Astrocyte (in vitro differentiated cells and primary cell): ENCODE data around the gene CASP2. TPM values are rescaled to one million over a fixed set of nuclear protein-coding genes. Genes with fewer than 3 reads are reported as not detected.

Source experiments
- DNase-seq: peaks from one replicate; pipeline ENCODE4 v3.0.0-alpha.2; 2010; ENCODE audit warnings: low read depth
- FAIRE-seq: peaks from 2 replicates; lab custom pipeline; 2011; peaks lifted over from hg19 to GRCh38; lab: Jason Lieb, UNC
- H2AFZ ChIP-seq: 2 replicates; pipeline ENCODE4 v1.6.0; 2012; ENCODE audit warnings: low read depth, low read length, inconsistent platforms
- H3K27ac ChIP-seq: 2 replicates; pipeline ENCODE4 v1.5.1; 2011; ENCODE audit warnings: low read depth, low read length, inconsistent platforms
- H3K27me3 ChIP-seq: 2 replicates; pipeline ENCODE4 v1.6.0; 2011; ENCODE audit warnings: low read length, inconsistent platforms; ENCODE audit not compliant: insufficient read depth
- H3K36me3 ChIP-seq: 2 replicates; pipeline ENCODE4 v1.5.1; 2011; ENCODE audit warnings: low read length, inconsistent platforms; ENCODE audit not compliant: insufficient read depth
- H3K4me1 ChIP-seq: 2 replicates; pipeline ENCODE4 v1.5.1; 2011; ENCODE audit warnings: low read length, inconsistent platforms; ENCODE audit not compliant: insufficient read depth
- H3K4me2 ChIP-seq: 2 replicates; pipeline ENCODE4 v1.6.0; 2012; ENCODE audit warnings: low read length, inconsistent platforms
- H3K4me3 ChIP-seq: 2 replicates; pipeline ENCODE4 v1.5.1; 2011; ENCODE audit warnings: low read depth, mild to moderate bottlenecking, low read length, inconsistent platforms; ENCODE audit not compliant: insufficient read depth
- H3K79me2 ChIP-seq: 2 replicates; pipeline ENCODE4 v1.6.0; 2012; ENCODE audit warnings: mild to moderate bottlenecking, low read length, inconsistent platforms; ENCODE audit not compliant: insufficient read depth
- H3K9ac ChIP-seq: 2 replicates; pipeline ENCODE4 v1.6.0; 2012; ENCODE audit warnings: mild to moderate bottlenecking, low read length, inconsistent platforms
- H3K9me3 ChIP-seq: 2 replicates; pipeline ENCODE4 v1.5.1; 2012; ENCODE audit warnings: low read depth, mild to moderate bottlenecking, low read length, inconsistent platforms; ENCODE audit not compliant: insufficient read depth
- H4K20me1 ChIP-seq: 2 replicates; pipeline ENCODE4 v1.6.0; 2012; ENCODE audit warnings: low read length, inconsistent platforms; ENCODE audit not compliant: insufficient read depth
- H3K27ac Mint-ChIP-seq: one replicate; pipeline ENCODE4 v1.8.0; 2021; ENCODE audit warnings: mild to moderate bottlenecking, mixed read lengths; ENCODE audit not compliant: unreplicated experiment
- H3K27me3 Mint-ChIP-seq: one replicate; pipeline ENCODE4 v1.8.0; 2021; ENCODE audit warnings: low read depth, mixed read lengths; ENCODE audit not compliant: unreplicated experiment
- H3K36me3 Mint-ChIP-seq: one replicate; pipeline ENCODE4 v1.8.0; 2021; ENCODE audit warnings: low read depth, mixed read lengths; ENCODE audit not compliant: unreplicated experiment
- H3K4me1 Mint-ChIP-seq: one replicate; pipeline ENCODE4 v1.8.0; 2021; ENCODE audit warnings: low read depth, mixed read lengths; ENCODE audit not compliant: unreplicated experiment
- H3K4me3 Mint-ChIP-seq: one replicate; pipeline ENCODE4 v1.8.0; 2021; ENCODE audit warnings: mild to moderate bottlenecking, moderate library complexity, mixed read lengths; ENCODE audit not compliant: unreplicated experiment
- H3K9me3 Mint-ChIP-seq: one replicate; pipeline ENCODE4 v1.8.0; 2021; ENCODE audit warnings: mild to moderate bottlenecking, mixed read lengths; ENCODE audit not compliant: unreplicated experiment
- EZH2 ChIP-seq: IDR thresholded peaks from 2 replicates; pipeline ENCODE4 v1.6.1; 2012; ENCODE audit warnings: mild to moderate bottlenecking, low read length, inconsistent platforms; ENCODE audit not compliant: insufficient read depth
- total RNA-seq: library from RNA; stranded (reverse); gene quantifications from 2 replicates; pipeline ENCODE4 v1.2.1, GENCODE V29; 2021
- TF ChIP-seq, protein P1 (sequence below): IDR thresholded peaks from 2 replicates; pipeline ENCODE4 v1.5.1; 2011; ENCODE audit warnings: low read depth, mild to moderate bottlenecking, inconsistent platforms, low read length, moderate library complexity; ENCODE audit not compliant: insufficient read depth

Gene CASP2
- total RNA-seq, 1 donor from 2014 or later, result 38.0 TPM

DNA sequence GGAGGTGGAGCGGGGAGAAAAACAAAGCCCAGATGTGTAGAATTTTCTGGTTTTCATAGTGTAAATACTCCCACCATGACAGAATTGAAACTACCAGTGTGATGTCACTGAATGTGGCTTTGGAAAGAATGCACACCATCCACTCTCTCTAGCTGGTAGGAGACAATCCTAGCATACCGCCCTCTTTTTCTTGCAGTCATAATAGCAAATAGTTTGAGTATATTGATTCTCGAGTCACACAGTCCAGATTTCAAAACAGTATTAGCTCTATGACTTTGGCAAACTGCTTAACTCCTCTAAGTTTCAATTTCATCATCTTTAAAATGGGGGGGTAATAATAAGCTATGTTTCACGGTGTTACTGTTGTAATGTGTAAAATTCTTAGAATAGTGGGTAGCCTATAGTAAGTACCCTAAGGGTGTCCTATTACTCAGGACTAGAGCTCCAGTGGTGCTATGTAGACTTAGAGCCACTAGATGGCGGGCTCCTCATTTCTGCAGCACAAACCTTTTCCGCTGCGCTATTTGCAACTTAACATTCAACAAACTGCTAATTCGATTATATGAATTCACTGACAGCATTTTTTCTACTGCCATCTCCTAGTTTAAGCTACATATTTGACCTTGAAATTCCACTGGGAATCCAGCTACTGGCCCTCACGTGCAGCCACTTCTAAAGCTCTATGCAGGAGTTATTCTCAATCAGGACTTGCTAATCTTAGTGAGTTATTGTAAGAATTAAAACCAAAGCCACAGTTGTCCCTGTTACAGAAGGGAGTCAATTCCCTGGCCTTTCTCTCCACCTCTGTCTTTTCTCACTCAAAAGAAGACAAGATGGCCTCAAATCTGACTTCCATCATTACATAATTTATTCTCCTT lies 47.6 kb upstream of the CASP2 start:
- Histone ChIP-seq H3K4me2 (peak overlapping the region; percentile 70), H3K9ac (peak overlapping the region; percentile 50), H3K27me3 (peaks cover 2% of the 10 kb centered on the region), H2AFZ (no peak overlapping the region), H3K9me3 (no peaks in the 10 kb centered on the region), H4K20me1 (no peaks in the 10 kb centered on the region), H3K79me2 (no peaks in the 10 kb centered on the region), H3K4me1 (peaks cover 6% of the 10 kb centered on the region), H3K27ac (peak overlapping the region; percentile 31), H3K4me3 (no peak overlapping the region), H3K36me3 (no peaks in the 10 kb centered on the region)
- DNase-seq, result peak; percentile 78
- Mint-ChIP-seq H3K36me3 (no peaks in the 10 kb centered on the region), H3K27ac (peak overlapping the region; percentile 97), H3K4me1 (peaks cover 23% of the 10 kb centered on the region), H3K4me3 (peak overlapping the region; percentile 55), H3K9me3 (peaks cover 10% of the 10 kb centered on the region), H3K27me3 (no peaks in the 10 kb centered on the region)
- peak; percentile 20 for FAIRE-seq
- TF ChIP-seq EZH2, result no peak
- TF ChIP-seq, protein P1, sequence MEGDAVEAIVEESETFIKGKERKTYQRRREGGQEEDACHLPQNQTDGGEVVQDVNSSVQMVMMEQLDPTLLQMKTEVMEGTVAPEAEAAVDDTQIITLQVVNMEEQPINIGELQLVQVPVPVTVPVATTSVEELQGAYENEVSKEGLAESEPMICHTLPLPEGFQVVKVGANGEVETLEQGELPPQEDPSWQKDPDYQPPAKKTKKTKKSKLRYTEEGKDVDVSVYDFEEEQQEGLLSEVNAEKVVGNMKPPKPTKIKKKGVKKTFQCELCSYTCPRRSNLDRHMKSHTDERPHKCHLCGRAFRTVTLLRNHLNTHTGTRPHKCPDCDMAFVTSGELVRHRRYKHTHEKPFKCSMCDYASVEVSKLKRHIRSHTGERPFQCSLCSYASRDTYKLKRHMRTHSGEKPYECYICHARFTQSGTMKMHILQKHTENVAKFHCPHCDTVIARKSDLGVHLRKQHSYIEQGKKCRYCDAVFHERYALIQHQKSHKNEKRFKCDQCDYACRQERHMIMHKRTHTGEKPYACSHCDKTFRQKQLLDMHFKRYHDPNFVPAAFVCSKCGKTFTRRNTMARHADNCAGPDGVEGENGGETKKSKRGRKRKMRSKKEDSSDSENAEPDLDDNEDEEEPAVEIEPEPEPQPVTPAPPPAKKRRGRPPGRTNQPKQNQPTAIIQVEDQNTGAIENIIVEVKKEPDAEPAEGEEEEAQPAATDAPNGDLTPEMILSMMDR, result peak; percentile 99

DNA sequence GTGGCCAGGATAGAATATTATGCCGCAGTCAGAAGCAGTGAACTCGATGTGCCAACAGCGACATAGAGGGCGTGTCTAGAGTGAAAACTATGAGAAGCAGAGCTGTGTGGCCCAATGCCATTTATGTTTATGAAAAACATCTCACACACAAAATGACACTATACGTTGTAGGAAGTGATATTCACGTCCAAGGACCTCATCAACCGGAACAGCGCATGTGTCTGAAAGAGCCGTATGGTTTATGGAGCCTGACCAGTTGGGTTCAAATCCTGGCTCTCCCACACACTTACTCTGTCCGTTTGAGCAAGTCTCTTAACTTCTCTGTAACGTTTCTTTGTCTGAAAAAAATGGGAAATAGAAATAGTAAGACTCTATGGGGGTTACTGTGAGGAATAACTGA lies 45.8 kb upstream of the CASP2 start:
- Histone ChIP-seq H2AFZ (no peak overlapping the region), H3K27ac (no peak overlapping the region), H3K9ac (no peak overlapping the region), H3K4me1 (peaks cover 6% of the 10 kb centered on the region), H4K20me1 (no peaks in the 10 kb centered on the region), H3K4me3 (no peak overlapping the region), H3K36me3 (no peaks in the 10 kb centered on the region), H3K4me2 (no peak overlapping the region), H3K9me3 (no peaks in the 10 kb centered on the region), H3K27me3 (peaks cover 7% of the 10 kb centered on the region), H3K79me2 (no peaks in the 10 kb centered on the region)
- TF ChIP-seq, protein P1, result no peak
- TF ChIP-seq EZH2, result no peak
- peaks cover 23% of the 10 kb centered on the region for H3K4me1 Mint-ChIP-seq
- no peaks in the 10 kb centered on the region for H3K36me3 Mint-ChIP-seq
- H3K27ac Mint-ChIP-seq, result no peak overlapping the region
- no peak for FAIRE-seq
- no peak overlapping the region for H3K4me3 Mint-ChIP-seq
- no peak for DNase-seq
- H3K9me3 Mint-ChIP-seq, result no peaks in the 10 kb centered on the region
- no peaks in the 10 kb centered on the region for H3K27me3 Mint-ChIP-seq

DNA sequence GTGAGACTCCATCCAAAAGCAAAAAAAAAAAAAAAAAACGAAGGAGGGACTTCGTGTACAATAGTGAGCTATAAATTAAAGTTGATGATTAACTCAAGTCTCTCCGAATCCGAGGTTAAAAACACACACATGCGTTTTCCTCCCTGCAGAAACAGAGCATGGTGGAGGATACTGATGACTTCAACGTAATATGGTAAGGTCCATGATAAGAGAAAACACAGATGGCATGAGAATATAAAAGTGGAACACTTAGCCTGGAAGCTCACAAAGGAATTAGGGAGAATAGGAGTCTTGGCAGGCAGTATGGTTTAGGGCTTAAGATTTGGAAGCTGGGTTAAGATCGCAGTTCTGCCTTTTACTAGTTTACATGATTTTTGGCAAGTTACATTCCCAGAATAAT lies 45.0 kb upstream of the CASP2 start:
- no peaks in the 10 kb centered on the region for H3K36me3 Mint-ChIP-seq
- H3K4me1 Mint-ChIP-seq, result peaks cover 23% of the 10 kb centered on the region
- Histone ChIP-seq H3K9ac (no peak overlapping the region), H3K4me1 (peaks cover 6% of the 10 kb centered on the region), H3K4me3 (no peak overlapping the region), H3K79me2 (no peaks in the 10 kb centered on the region), H3K9me3 (no peaks in the 10 kb centered on the region), H4K20me1 (no peaks in the 10 kb centered on the region), H3K4me2 (no peak overlapping the region), H2AFZ (no peak overlapping the region), H3K36me3 (no peaks in the 10 kb centered on the region), H3K27ac (no peak overlapping the region), H3K27me3 (peaks cover 7% of the 10 kb centered on the region)
- DNase-seq (no peak), FAIRE-seq (no peak)
- H3K4me3 Mint-ChIP-seq, result no peak overlapping the region
- no peaks in the 10 kb centered on the region for H3K27me3 Mint-ChIP-seq
- no peaks in the 10 kb centered on the region for H3K9me3 Mint-ChIP-seq
- TF ChIP-seq, protein P1, result no peak
- TF ChIP-seq EZH2, result no peak
- no peak overlapping the region for H3K27ac Mint-ChIP-seq
